Cardiac fibroblast (primary cell): ENCODE measurements around the gene ARPC1A.
"Not testable (repeated sequence)": the region's sequence is repeated elsewhere in the genome, so short reads cannot be mapped to it uniquely, and the experiment has no call there.

Source experiments
- DNase-seq, 2 donors: peaks; one replicate each; pipeline versions ENCODE4 v3.0.0 to v3.0.0-alpha.2; 2010; ENCODE audit warnings: low read depth in 2 of 2
- H3K4me3 ChIP-seq, 2 donors: replicated peaks in 1 of 2; 1 replicate in 1 of 2; 2 replicates in 1 of 2; pipeline ENCODE4 v1.5.1; 2011; ENCODE audit warnings: low read depth in 2 of 2, low read length in 2 of 2, mild to moderate bottlenecking in 2 of 2, moderate library complexity in 1 of 2
- TF ChIP-seq, protein P1 (sequence below): IDR thresholded peaks from one replicate; pipeline ENCODE4 v1.5.1; 2011; ENCODE audit warnings: low read depth, mild to moderate bottlenecking, low read length, inconsistent platforms

Gene ARPC1A

DNA sequence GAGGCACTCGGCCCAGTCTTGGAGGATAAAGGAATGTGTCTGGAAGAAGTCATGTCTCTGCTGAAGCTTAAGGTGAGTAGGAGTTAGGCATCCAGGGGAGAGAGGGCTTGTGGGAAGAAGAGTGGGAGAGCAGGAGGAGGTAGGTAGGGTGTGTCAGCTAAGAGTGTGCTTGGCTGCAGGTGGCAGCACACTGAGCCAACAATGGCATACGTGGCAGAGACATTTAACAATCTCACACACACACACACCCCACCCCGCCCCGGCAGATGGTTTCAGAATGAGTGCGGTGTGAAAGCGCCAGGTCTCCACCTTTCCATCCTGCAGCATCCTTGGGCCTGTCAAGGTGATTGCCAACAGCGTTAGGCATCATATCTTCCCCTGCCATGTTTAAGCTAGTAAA lies 11.2 kb upstream of the ARPC1A start:
- TF ChIP-seq, protein P1, sequence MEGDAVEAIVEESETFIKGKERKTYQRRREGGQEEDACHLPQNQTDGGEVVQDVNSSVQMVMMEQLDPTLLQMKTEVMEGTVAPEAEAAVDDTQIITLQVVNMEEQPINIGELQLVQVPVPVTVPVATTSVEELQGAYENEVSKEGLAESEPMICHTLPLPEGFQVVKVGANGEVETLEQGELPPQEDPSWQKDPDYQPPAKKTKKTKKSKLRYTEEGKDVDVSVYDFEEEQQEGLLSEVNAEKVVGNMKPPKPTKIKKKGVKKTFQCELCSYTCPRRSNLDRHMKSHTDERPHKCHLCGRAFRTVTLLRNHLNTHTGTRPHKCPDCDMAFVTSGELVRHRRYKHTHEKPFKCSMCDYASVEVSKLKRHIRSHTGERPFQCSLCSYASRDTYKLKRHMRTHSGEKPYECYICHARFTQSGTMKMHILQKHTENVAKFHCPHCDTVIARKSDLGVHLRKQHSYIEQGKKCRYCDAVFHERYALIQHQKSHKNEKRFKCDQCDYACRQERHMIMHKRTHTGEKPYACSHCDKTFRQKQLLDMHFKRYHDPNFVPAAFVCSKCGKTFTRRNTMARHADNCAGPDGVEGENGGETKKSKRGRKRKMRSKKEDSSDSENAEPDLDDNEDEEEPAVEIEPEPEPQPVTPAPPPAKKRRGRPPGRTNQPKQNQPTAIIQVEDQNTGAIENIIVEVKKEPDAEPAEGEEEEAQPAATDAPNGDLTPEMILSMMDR, result no peak

DNA sequence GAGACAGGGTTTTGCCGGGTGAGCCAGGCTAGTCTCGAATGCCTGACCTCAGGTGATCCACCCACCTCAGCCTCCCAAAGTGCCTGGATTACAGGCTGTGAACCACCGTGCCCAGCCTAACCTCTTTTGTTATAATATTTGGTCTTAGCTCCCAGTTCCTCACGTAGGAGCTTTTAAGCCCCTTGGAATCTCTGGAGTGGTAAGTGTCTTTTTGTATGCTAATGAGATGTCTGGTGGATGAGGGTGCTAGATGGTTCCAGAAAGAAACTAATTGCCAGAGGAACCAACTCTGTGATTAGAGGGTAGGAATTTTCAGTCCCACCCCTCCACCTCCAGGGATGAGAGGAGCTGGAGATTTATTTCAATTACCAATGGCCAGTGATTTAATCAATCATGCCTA lies 5.3 kb upstream of the ARPC1A start:
- no peak for DNase-seq
- no peak overlapping the region for H3K4me3 ChIP-seq
- TF ChIP-seq, protein P1, result no peak

More for the DNA sequence above, 11.2 kb upstream of the ARPC1A start:
- no peak overlapping the region for H3K4me3 ChIP-seq
- no peak for DNase-seq

DNA sequence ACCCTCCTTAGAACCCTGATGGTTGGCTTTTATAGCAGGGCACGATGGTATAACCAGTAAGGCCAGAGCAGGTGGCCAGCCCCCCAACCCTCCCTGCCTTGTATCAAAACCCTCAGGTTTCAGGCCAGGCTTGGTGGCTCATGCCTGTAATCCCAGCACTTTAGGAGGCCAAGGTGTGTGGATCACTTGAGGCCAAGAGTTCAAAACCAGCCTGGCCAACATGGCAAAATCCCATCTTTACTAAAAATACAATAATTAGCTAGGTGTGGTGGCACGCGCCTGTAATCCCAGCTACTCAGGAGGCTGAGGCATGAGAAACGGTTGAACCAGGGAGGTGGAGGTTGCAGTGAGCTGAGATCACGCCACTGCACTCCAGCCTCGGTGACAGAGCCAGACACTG lies 3.0 kb upstream of the ARPC1A start:
- DNase-seq, H3K4me3 ChIP-seq: not testable (repeated sequence)

DNA sequence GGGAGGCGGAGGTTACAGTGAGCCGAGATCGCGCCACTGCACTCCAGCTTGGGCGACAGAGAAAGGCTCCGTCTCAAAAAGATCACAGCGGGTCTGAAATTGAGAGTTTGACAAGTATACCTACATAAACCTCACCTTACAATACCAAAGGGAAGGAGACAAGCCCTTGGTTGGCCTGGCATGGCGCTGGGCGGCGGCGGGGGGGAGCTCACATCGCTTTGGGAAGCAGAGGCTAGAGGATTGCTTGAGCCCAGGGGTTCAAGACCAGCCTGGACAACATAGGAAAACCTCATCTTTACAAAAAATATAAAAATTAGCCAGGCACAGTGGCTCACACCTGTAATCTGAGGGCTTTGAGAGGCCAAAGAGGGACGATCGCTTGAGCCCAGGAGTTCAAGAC lies 1.1 kb upstream of the ARPC1A start:
- TF ChIP-seq, protein P1, result no peak
- H3K4me3 ChIP-seq, result no peak overlapping the region
- no peak for DNase-seq

DNA sequence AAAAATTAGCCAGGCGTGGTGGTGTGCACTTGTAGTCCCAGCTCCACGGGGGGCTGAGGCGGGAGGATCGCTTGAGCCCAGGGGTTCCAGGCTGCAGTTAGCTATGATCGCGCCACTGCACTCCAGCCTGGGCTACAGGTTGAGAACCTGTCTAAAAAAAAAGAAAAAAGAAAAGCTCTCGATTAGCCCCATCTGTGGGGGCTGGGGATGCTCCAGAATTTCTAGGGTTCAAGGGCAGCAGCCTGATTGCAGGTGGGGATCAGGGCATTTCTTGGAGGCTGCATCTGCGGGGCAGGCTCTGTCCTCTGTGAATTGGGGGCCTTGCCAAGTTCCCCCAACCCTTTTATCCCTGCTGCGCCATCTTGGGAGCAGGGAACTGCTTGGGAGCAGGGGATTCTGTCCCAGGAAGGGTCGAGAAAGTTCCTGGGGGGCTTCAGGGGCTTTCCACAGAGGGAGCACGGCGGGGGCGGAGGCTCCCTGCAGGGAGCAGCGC lies 651 bp upstream of the ARPC1A start:
- DNase-seq, result no peak
- peak overlapping the region; percentile 96 to 97 for H3K4me3 ChIP-seq
- TF ChIP-seq, protein P1, result no peak

DNA sequence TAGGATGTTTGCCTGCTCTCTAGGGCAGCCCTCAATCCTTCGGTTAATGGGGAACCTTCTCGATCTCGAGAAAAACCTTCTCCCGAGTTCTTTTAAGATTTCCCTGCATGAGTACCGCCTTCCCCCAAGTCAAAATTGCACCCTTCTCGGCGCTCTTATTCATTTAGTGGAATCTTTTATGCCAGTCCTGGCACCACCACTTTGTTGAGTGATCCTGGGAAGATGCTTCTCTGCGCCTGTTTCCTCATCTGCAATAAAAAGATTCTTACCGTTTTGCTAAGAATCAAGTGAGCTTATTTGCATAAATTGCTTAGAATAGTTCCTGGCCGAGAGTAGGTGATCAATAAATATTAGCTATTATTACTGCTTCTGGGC lies 697 bp downstream of the ARPC1A start:
- DNase-seq, result no peak
- H3K4me3 ChIP-seq, result peak overlapping the region; percentile 96 to 97
- TF ChIP-seq, protein P1, result no peak

DNA sequence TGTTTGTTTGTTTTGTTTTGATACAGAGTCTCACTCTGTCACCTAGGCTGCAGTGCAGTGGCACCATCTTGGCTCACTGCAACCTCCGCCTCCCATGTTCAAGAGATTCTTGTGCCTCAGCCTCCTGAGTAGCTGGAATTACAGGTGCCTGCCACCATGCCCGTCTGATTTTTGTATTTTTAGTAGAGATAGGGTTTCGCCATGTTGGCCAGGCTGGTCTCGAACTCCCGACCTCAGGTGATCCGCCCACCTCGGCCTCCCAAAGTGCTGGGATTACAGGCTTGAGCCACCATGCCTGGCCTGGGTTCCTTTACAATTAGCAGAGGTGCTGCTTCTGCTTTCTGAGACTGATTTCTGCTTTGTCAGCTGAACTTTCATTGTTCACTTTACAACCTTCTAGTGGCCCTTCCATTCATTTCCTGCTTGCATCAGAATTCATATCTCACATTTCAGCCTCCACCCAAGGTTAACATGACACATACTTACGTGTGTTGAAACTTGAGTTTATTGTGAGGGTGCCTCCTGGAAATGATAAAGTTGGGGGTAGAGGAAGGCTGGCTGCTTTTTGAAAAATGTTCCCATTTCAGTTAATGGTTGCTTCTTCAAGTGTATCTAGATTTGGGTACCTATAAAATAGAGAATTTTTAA lies 4.7 kb downstream of the ARPC1A start:
- DNase-seq, result peak; percentile 87 to 91
- peak overlapping the region in 1 of 2 donors; percentile 9 for H3K4me3 ChIP-seq

DNA sequence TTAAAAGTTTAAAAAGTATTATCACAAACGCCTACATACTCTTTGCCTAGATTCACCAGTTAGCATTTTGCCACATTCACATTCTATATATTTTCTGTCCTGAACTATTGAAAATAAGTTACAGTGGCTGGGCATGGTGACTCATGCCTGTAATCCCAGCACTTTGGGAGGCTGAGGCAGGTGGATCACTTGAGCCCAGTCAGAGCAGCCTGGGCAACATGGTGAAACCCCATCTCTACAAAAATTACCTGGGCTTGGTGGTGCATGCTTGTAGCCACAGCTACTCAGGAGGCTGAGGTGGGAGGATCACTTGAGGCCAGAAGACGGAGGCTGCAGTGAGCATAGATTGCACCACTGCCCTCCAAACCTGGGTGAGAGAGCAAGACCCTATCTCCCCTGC lies 5.3 kb downstream of the ARPC1A start:
- H3K4me3 ChIP-seq, result no peak overlapping the region
- DNase-seq, result no peak
- TF ChIP-seq, protein P1, result no peak
